ENCODE measurements around the gene HMGN4. TPM values are rescaled to one million over a fixed set of nuclear protein-coding genes. Genes with fewer than 3 reads are reported as not detected.
"Not testable (repeated sequence)": the region's sequence is repeated elsewhere in the genome, so short reads cannot be mapped to it uniquely, and the experiment has no call there.

Gene HMGN4
- total and polyA plus RNA-seq, 5 donors from 2014 or later, result 59.5 to 214 (median 183) TPM

DNA sequence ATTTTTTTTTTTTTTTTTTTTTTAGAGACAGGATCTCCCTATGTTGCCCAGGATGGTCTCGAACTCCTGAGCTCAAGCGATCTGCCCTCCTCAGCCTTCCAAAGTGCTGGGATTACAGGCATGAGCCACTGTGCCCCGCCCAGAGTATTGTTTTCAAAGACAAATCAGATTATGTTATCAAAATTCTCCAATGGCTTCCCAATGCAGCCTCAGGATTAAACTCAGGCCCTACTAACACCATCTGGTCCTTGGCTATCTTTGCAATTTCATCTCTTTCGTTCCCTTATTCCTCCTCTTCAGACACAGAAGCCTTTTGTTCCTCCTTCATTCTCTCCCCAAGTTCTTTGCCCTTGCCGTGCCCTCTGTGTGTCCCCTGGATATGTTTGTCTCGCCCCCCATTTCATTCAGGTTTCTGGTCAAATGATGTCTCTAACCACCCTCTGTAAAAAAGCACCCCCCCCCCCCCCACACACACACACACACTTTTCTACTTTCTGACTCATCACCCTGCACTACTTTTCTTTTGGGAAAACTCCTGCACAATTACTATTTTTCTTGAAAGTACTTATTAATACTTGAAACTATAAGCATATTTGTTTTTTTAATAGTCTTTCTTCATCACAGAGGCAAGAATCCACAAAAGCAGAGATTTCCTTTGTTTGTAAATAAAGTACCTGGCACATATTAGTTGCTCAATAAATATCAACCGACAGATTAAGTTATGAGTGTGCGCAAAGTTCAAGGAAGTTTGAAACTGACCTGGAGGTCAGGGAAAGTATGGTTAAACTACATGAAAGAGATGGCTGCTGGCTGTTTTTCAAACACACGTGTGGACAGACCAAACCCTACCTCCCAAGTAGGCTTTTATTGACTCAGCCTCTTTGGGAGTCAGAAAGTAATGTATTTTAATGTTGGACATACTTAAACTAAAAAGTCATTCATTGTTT is 21.4 kb upstream of the HMGN4 start:
- H3K36me3 ChIP-seq (ENCODE audit: control insufficient read depth, insufficient read depth, low read length), result no peaks in the 10 kb centered on the region
- no peak overlapping the region for H3K27ac Mint-ChIP-seq
- no peaks in the 10 kb centered on the region for H3K9me3 ChIP-seq (ENCODE audit: control insufficient read depth in 2 of 2, low read length in 2 of 2)
- peaks cover 9% of the 10 kb centered on the region for H3K27me3 Mint-ChIP-seq
- ATAC-seq (ENCODE audit: low read depth in 2 of 2), result no peak
- peak overlapping the region in 1 of 4 donors; percentile 47 for H3K4me3 Mint-ChIP-seq
- peaks cover 13% of the 10 kb centered on the region for H3K4me1 ChIP-seq (ENCODE audit: control insufficient read depth, insufficient read depth, low read length, poor library complexity, severe bottlenecking)
- no peaks in the 10 kb centered on the region for H3K36me3 Mint-ChIP-seq
- no peak for DNase-seq
- no peak overlapping the region for H3K4me3 ChIP-seq (ENCODE audit: low read depth, low read length)
- peaks cover 8 to 25% (median 16%) of the 10 kb centered on the region in 4 donors for H3K4me1 Mint-ChIP-seq
- H3K27me3 ChIP-seq (ENCODE audit: control insufficient read depth, insufficient read depth, low read length), result no peaks in the 10 kb centered on the region
- peaks cover 0 to 5% (median 0%) of the 10 kb centered on the region in 7 donors for H3K9me3 Mint-ChIP-seq
- no peak overlapping the region for H3K27ac ChIP-seq (ENCODE audit: insufficient read depth, low read length, poor library complexity, severe bottlenecking)

- DNase-seq (no peak), ATAC-seq (ENCODE audit: low read depth in 2 of 2) (no peak)
- H3K36me3 Mint-ChIP-seq, result no peaks in the 10 kb centered on the region
- no peak overlapping the region for H3K27ac Mint-ChIP-seq
- H3K4me3 Mint-ChIP-seq, result no peak overlapping the region
- Histone ChIP-seq H3K27ac (ENCODE audit: insufficient read depth, low read length, poor library complexity, severe bottlenecking) (no peak overlapping the region), H3K36me3 (ENCODE audit: control insufficient read depth, insufficient read depth, low read length) (no peaks in the 10 kb centered on the region), H3K9me3 (ENCODE audit: control insufficient read depth in 2 of 2, low read length in 2 of 2) (no peaks in the 10 kb centered on the region), H3K4me1 (ENCODE audit: control insufficient read depth, insufficient read depth, low read length, poor library complexity, severe bottlenecking) (peaks cover 18% of the 10 kb centered on the region), H3K27me3 (ENCODE audit: control insufficient read depth, insufficient read depth, low read length) (no peaks in the 10 kb centered on the region), H3K4me3 (ENCODE audit: low read depth, low read length) (no peak overlapping the region)
- peaks cover 0 to 5% (median 0%) of the 10 kb centered on the region in 7 donors for H3K9me3 Mint-ChIP-seq
- peaks cover 15% of the 10 kb centered on the region for H3K27me3 Mint-ChIP-seq
- H3K4me1 Mint-ChIP-seq, result peaks cover 19 to 39% (median 35%) of the 10 kb centered on the region in 4 donors
Observed at GRCh38 chr6:26519359-26519758, 18.8 kb upstream of the HMGN4 start.

GRCh38 chr6:26520237-26520849 is 17.8 kb upstream of the HMGN4 start:
- H3K4me3 ChIP-seq (ENCODE audit: low read depth, low read length), result peak overlapping the region; percentile 89
- H3K4me1 Mint-ChIP-seq, result peaks cover 22 to 42% (median 35%) of the 10 kb centered on the region in 4 donors
- peak overlapping the region; percentile 81 to 99 (median 88) for H3K4me3 Mint-ChIP-seq
- DNase-seq (peak in 1 of 3 donors; percentile 9), ATAC-seq (ENCODE audit: low read depth in 2 of 2) (peak; percentile 3 to 8)
- H3K27me3 Mint-ChIP-seq, result peaks cover 15% of the 10 kb centered on the region
- H3K27ac ChIP-seq (ENCODE audit: insufficient read depth, low read length, poor library complexity, severe bottlenecking), result peak overlapping the region; percentile 84
- peaks cover 0 to 5% (median 0%) of the 10 kb centered on the region in 7 donors for H3K9me3 Mint-ChIP-seq
- H3K27ac Mint-ChIP-seq, result peak overlapping the region; percentile 88 to 99 (median 94)
- H3K36me3 Mint-ChIP-seq, result no peaks in the 10 kb centered on the region
- H3K27me3 ChIP-seq (ENCODE audit: control insufficient read depth, insufficient read depth, low read length), result no peaks in the 10 kb centered on the region
- H3K36me3 ChIP-seq (ENCODE audit: control insufficient read depth, insufficient read depth, low read length), result no peaks in the 10 kb centered on the region
- H3K9me3 ChIP-seq (ENCODE audit: control insufficient read depth in 2 of 2, low read length in 2 of 2), result no peaks in the 10 kb centered on the region
- peaks cover 18% of the 10 kb centered on the region for H3K4me1 ChIP-seq (ENCODE audit: control insufficient read depth, insufficient read depth, low read length, poor library complexity, severe bottlenecking)

GRCh38 chr6:26520850-26521599 is 17.1 kb upstream of the HMGN4 start:
- peak; percentile 81 to 87 (median 85) for DNase-seq

DNA sequence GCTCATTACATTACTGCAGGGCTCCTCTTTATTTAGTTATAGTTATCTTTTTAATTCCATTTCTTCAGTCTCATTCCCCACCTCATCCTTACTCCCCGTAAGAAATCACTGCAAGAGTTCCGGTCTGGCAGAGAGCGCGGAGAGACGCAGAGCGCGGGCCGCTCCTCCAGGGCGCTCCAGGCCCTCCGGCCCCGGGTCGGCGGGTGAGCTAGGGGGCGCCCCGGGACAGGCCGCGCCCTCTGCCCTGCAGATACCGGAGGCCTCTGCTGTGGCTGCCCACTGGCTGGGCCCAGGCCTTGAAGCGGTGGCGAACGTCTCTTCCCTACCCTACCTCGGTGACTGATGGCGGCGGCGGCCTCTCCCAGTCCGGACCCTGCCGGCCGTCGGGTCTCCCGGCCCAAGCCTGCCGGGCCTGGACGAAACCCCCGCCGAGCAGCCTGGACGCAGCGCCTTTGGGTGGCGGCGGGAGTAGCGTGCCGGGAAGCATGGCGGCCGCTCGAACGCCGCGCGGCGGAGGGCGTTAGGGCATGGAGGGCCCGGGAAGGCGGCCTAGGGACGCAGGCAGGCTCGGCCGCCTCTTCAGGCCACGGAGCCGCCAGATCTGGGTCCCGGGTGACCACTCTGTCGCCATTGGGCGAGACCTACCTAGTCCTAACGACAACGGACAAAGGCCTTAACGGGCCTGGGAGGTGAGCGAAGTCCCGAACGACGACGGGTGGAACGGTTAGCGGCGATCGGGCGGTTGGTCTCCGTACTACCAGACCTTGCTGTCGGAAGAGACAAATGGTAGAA is 16.4 kb upstream of the HMGN4 start:
- H3K27ac ChIP-seq (ENCODE audit: insufficient read depth, low read length, poor library complexity, severe bottlenecking), result peak overlapping the region; percentile 81

More at GRCh38 chr6:26520850-26521599, 17.1 kb upstream of the HMGN4 start:
- Histone ChIP-seq H3K27me3 (ENCODE audit: control insufficient read depth, insufficient read depth, low read length) (no peaks in the 10 kb centered on the region), H3K9me3 (ENCODE audit: control insufficient read depth in 2 of 2, low read length in 2 of 2) (no peaks in the 10 kb centered on the region), H3K4me1 (ENCODE audit: control insufficient read depth, insufficient read depth, low read length, poor library complexity, severe bottlenecking) (peaks cover 18% of the 10 kb centered on the region), H3K27ac (ENCODE audit: insufficient read depth, low read length, poor library complexity, severe bottlenecking) (peak overlapping the region; percentile 84), H3K4me3 (ENCODE audit: low read depth, low read length) (peak overlapping the region; percentile 91), H3K36me3 (ENCODE audit: control insufficient read depth, insufficient read depth, low read length) (no peaks in the 10 kb centered on the region)
- peak overlapping the region; percentile 87 to 99 (median 90) for H3K4me3 Mint-ChIP-seq
- no peaks in the 10 kb centered on the region for H3K36me3 Mint-ChIP-seq
- ATAC-seq (ENCODE audit: low read depth in 2 of 2), result peak; percentile 78 to 82
- H3K4me1 Mint-ChIP-seq, result peaks cover 22 to 43% (median 33%) of the 10 kb centered on the region in 4 donors
- peak overlapping the region; percentile 94 to 99 (median 94) for H3K27ac Mint-ChIP-seq
- H3K9me3 Mint-ChIP-seq, result peaks cover 0 to 5% (median 0%) of the 10 kb centered on the region in 7 donors
- peaks cover 20% of the 10 kb centered on the region for H3K27me3 Mint-ChIP-seq

GRCh38 chr6:26522486-26523228 is 15.5 kb upstream of the HMGN4 start:
- Mint-ChIP-seq H3K4me1 (peaks cover 21 to 43% (median 32%) of the 10 kb centered on the region in 4 donors), H3K27ac (peak overlapping the region; percentile 75 to 81 (median 75)), H3K4me3 (peak overlapping the region; percentile 83 to 95 (median 89)), H3K27me3 (peaks cover 20% of the 10 kb centered on the region)
- H3K27me3 ChIP-seq (ENCODE audit: control insufficient read depth, insufficient read depth, low read length); H3K9me3 Mint-ChIP-seq; H3K36me3 Mint-ChIP-seq; H3K36me3 ChIP-seq (ENCODE audit: control insufficient read depth, insufficient read depth, low read length); H3K9me3 ChIP-seq (ENCODE audit: control insufficient read depth in 2 of 2, low read length in 2 of 2); ATAC-seq (ENCODE audit: low read depth in 2 of 2): not testable (repeated sequence)
- Histone ChIP-seq H3K4me1 (ENCODE audit: control insufficient read depth, insufficient read depth, low read length, poor library complexity, severe bottlenecking) (peaks cover 18% of the 10 kb centered on the region), H3K4me3 (ENCODE audit: low read depth, low read length) (peak overlapping the region; percentile 31), H3K27ac (ENCODE audit: insufficient read depth, low read length, poor library complexity, severe bottlenecking) (peak overlapping the region; percentile 81)
- DNase-seq, result peak; percentile 12 to 53 (median 21)

More for the DNA sequence above, 16.4 kb upstream of the HMGN4 start:
- DNase-seq, result peak; percentile 52 to 74 (median 67)
- Histone ChIP-seq H3K9me3 (ENCODE audit: control insufficient read depth in 2 of 2, low read length in 2 of 2) (no peaks in the 10 kb centered on the region), H3K36me3 (ENCODE audit: control insufficient read depth, insufficient read depth, low read length) (no peaks in the 10 kb centered on the region), H3K4me1 (ENCODE audit: control insufficient read depth, insufficient read depth, low read length, poor library complexity, severe bottlenecking) (peaks cover 18% of the 10 kb centered on the region), H3K27me3 (ENCODE audit: control insufficient read depth, insufficient read depth, low read length) (no peaks in the 10 kb centered on the region), H3K4me3 (ENCODE audit: low read depth, low read length) (peak overlapping the region; percentile 91)
- ATAC-seq (ENCODE audit: low read depth in 2 of 2), result peak; percentile 60 to 62
- Mint-ChIP-seq H3K4me1 (peaks cover 22 to 43% (median 33%) of the 10 kb centered on the region in 4 donors), H3K9me3 (peaks cover 0 to 5% (median 0%) of the 10 kb centered on the region in 7 donors), H3K27ac (peak overlapping the region; percentile 94 to 99 (median 94)), H3K36me3 (no peaks in the 10 kb centered on the region), H3K4me3 (peak overlapping the region; percentile 87 to 99 (median 93)), H3K27me3 (peaks cover 20% of the 10 kb centered on the region)

Data from CD4-positive, CD25-positive, alpha-beta regulatory T cell (primary cell).